ENCODE results near the gene ST6GALNAC3. TPM values are rescaled to one million over a fixed set of nuclear protein-coding genes. Genes with fewer than 3 reads are reported as not detected.
"Not testable (repeated sequence)": the region's sequence is repeated elsewhere in the genome, so short reads cannot be mapped to it uniquely, and the experiment has no call there.

The ST6GALNAC3 gene
- total RNA-seq, 1 donor from 2014 or later: 11.0 TPM

DNA sequence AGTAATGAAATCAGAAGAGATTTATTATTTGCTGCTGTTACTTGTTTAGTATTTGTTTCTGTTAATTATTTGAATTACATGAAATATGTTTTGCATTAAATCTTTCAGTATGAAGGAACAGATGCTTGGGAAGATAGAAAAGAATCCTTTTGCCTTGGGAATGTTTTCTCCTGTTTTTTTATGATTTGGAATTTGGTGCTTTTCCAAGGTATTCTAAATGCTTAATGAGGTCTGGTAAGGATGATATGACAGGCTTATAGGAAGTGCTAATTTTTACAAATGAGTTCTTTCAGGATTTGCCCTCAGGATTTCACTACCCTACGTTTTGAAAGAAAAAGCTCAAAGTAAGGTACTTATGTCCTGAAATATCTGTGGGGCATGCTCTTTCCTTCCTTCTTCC is 25.6 kb upstream of the ST6GALNAC3 start:
- H3K4me1 Mint-ChIP-seq (ENCODE audit: low read depth): peaks cover 8% of the 10 kb centered on the region

DNA sequence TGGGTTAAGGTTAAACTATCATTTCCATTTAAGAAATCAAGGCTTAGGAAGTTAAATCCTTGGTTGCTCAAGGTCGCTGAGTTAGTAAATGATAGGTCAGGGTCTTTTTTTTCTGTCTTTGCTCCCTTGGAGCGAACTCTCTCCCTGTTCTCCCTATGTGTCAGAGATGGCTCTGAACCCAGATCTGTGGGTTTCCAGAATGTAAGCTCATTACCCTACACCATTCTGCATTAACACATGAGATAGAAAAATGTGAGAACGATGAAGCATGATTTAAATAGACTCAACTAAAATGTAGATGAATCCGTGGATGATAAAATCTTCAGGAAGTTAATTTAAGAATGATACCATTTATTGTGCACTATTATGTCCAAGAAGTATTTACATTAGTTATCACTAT is 25.0 kb upstream of the ST6GALNAC3 start:
- Mint-ChIP-seq H3K4me1 (ENCODE audit: low read depth) (peaks cover 8% of the 10 kb centered on the region), H3K36me3 (ENCODE audit: insufficient read depth) (no peaks in the 10 kb centered on the region), H3K27me3 (peaks cover 8% of the 10 kb centered on the region), H3K4me3 (ENCODE audit: low read depth) (no peak overlapping the region), H3K9me3 (ENCODE audit: low read depth) (no peaks in the 10 kb centered on the region), H3K27ac (no peak overlapping the region)
- TF ChIP-seq, protein P1, sequence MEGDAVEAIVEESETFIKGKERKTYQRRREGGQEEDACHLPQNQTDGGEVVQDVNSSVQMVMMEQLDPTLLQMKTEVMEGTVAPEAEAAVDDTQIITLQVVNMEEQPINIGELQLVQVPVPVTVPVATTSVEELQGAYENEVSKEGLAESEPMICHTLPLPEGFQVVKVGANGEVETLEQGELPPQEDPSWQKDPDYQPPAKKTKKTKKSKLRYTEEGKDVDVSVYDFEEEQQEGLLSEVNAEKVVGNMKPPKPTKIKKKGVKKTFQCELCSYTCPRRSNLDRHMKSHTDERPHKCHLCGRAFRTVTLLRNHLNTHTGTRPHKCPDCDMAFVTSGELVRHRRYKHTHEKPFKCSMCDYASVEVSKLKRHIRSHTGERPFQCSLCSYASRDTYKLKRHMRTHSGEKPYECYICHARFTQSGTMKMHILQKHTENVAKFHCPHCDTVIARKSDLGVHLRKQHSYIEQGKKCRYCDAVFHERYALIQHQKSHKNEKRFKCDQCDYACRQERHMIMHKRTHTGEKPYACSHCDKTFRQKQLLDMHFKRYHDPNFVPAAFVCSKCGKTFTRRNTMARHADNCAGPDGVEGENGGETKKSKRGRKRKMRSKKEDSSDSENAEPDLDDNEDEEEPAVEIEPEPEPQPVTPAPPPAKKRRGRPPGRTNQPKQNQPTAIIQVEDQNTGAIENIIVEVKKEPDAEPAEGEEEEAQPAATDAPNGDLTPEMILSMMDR (IDR thresholded peaks at IDR 0.05; ENCODE audit: unreplicated experiment): no peak
- DNase-seq (ENCODE audit: low spot score, unreplicated experiment): no peak

More for the DNA sequence above, 25.6 kb upstream of the ST6GALNAC3 start:
- H3K9me3 Mint-ChIP-seq (ENCODE audit: low read depth): no peaks in the 10 kb centered on the region
- no peak overlapping the region for H3K27ac Mint-ChIP-seq
- TF ChIP-seq, protein P1 (IDR thresholded peaks at IDR 0.05; ENCODE audit: unreplicated experiment): no peak
- no peak overlapping the region for H3K4me3 Mint-ChIP-seq (ENCODE audit: low read depth)
- DNase-seq (ENCODE audit: low spot score, unreplicated experiment): no peak
- no peaks in the 10 kb centered on the region for H3K36me3 Mint-ChIP-seq (ENCODE audit: insufficient read depth)
- peaks cover 8% of the 10 kb centered on the region for H3K27me3 Mint-ChIP-seq

DNA sequence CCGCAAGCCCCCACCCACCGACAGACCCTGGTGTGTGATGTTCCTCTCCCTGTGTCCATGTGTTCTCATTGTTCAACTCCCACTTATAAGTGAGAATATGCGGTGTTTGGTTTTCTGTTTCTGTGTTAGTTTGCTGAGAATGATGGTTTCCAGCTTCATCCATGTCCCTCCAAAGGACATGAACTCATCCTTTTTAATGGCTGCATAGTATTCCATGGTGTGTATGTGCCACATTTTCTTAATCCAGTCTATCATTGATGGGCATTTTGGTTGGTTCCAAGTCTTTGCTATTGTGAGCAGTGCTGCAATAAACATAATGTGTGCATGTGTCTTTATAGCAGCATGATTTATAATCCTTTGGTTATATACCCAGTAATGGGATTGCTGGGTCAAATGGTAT is 24.5 kb upstream of the ST6GALNAC3 start:
- H3K27me3 Mint-ChIP-seq; H3K4me3 Mint-ChIP-seq (ENCODE audit: low read depth); H3K27ac Mint-ChIP-seq; H3K4me1 Mint-ChIP-seq (ENCODE audit: low read depth); H3K9me3 Mint-ChIP-seq (ENCODE audit: low read depth); DNase-seq (ENCODE audit: low spot score, unreplicated experiment); H3K36me3 Mint-ChIP-seq (ENCODE audit: insufficient read depth): not testable (repeated sequence)

DNA sequence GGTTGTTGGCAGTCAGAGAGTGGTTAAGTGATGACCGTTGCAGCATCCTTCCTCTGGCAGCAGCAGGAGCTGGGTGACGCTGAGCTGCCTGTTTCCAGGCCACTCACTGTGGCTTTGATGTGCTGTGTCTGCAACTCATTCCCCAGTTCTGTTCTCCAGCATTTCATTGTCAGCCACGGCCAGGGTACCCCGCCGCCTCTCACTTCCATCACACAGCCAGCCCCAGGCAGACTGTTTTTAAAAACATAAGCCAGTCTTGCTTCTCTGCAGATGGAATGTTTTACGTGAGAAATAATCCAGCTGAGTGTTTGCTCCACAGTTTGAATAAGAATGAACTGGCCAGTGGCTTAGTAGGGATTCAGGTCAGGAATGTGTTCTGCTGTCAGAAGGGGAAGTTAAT is 21.5 kb upstream of the ST6GALNAC3 start:
- Mint-ChIP-seq H3K27ac (no peak overlapping the region), H3K4me1 (ENCODE audit: low read depth) (peaks cover 8% of the 10 kb centered on the region), H3K9me3 (ENCODE audit: low read depth) (no peaks in the 10 kb centered on the region), H3K27me3 (peaks cover 8% of the 10 kb centered on the region), H3K36me3 (ENCODE audit: insufficient read depth) (no peaks in the 10 kb centered on the region), H3K4me3 (ENCODE audit: low read depth) (no peak overlapping the region)
- no peak for DNase-seq (ENCODE audit: low spot score, unreplicated experiment)
- TF ChIP-seq, protein P1 (IDR thresholded peaks at IDR 0.05; ENCODE audit: unreplicated experiment): no peak

DNA sequence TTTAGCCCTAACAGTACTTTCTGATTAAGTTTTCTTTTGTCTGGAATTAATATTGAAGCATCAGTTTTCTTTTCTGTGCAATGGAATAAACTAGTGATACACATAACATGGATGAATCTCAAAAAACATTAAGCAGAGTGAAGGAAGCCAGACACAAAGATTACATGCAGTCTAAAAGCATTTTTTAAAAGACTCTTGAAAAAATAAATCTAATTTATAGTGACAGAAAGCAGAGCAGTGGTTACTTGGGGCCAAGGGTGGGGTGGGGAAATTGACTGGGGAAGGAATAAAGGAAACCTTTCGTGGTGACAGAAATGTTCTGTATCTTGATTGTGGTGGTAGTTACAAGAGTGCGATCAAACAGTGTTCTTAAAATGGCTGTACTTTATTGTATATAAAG is 20.2 kb upstream of the ST6GALNAC3 start:
- no peak overlapping the region for H3K4me3 Mint-ChIP-seq (ENCODE audit: low read depth)
- TF ChIP-seq, protein P1 (IDR thresholded peaks at IDR 0.05; ENCODE audit: unreplicated experiment): no peak
- H3K4me1 Mint-ChIP-seq (ENCODE audit: low read depth): peaks cover 14% of the 10 kb centered on the region

DNA sequence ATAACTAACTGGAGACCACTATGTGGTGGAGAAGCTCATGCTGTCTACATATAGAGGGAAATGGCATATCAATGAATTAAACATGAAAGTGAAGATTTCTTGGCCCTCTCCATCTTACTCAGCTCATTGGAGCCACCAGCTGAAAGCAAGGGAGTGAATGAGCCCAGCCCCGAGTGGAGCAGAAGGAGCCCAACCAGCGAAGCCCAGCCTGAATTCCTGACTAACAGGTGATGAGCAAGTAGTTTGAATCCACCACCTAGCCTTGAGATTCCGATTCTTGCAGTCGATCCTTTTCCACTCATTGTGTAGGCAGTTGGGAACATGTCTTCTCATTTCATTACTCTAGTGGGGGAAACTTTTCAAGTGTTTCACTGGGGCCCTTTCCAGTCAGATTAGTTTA is 18.6 kb upstream of the ST6GALNAC3 start:
- DNase-seq (ENCODE audit: low spot score, unreplicated experiment): no peak

More for the DNA sequence above, 20.2 kb upstream of the ST6GALNAC3 start:
- DNase-seq (ENCODE audit: low spot score, unreplicated experiment): no peak
- no peak overlapping the region for H3K27ac Mint-ChIP-seq
- H3K9me3 Mint-ChIP-seq (ENCODE audit: low read depth): no peaks in the 10 kb centered on the region
- H3K36me3 Mint-ChIP-seq (ENCODE audit: insufficient read depth): no peaks in the 10 kb centered on the region
- peaks cover 8% of the 10 kb centered on the region for H3K27me3 Mint-ChIP-seq

More for the DNA sequence above, 18.6 kb upstream of the ST6GALNAC3 start:
- TF ChIP-seq, protein P1 (IDR thresholded peaks at IDR 0.05; ENCODE audit: unreplicated experiment): no peak
- peaks cover 22% of the 10 kb centered on the region for H3K4me1 Mint-ChIP-seq (ENCODE audit: low read depth)
- no peaks in the 10 kb centered on the region for H3K36me3 Mint-ChIP-seq (ENCODE audit: insufficient read depth)
- peaks cover 8% of the 10 kb centered on the region for H3K27me3 Mint-ChIP-seq
- no peaks in the 10 kb centered on the region for H3K9me3 Mint-ChIP-seq (ENCODE audit: low read depth)
- H3K4me3 Mint-ChIP-seq (ENCODE audit: low read depth): no peak overlapping the region
- no peak overlapping the region for H3K27ac Mint-ChIP-seq
